ENCODE results near the gene OXER1. TPM values are rescaled to one million over a fixed set of nuclear protein-coding genes. Genes with fewer than 3 reads are reported as not detected.

OXER1 gene
- polyA plus RNA-seq, 2 of the 4 experiments (the other 2 are of a cell fraction), result not detected

GRCh38 chr2:42764901-42765300 lies 966 bp upstream of the OXER1 start:
- DNase-seq (ENCODE audit: low read depth in 1 of 2, low spot score in 1 of 2) (no peak), FAIRE-seq (no peak), ATAC-seq (no peak)
- Histone ChIP-seq H3K4me1 (no peaks in the 10 kb centered on the region), H3K9me3 (no peaks in the 10 kb centered on the region), H3K4me2 (no peak overlapping the region), H3K27ac (no peak overlapping the region), H3K4me3 (no peak overlapping the region)
- POLR2A ChIA-PET, result no interaction called here
- 76% methylated on average over 2 of the region's 2 CpGs for WGBS (ENCODE audit: missing lambda C conversion rate)
- CTCF ChIA-PET, result interaction anchor here (1.6 to 1.7 kb wide), 2 partner anchors 20 to 30 kb away, joined by 3 to 4 read pairs; no protein-coding TSS in a partner anchor
- TF ChIP-seq CHD4 (IDR thresholded peaks at IDR 0.05; ENCODE audit: borderline replicate concordance) (no peak), RARB (CRISPR knock-in tag; IDR thresholded peaks at IDR 0.05) (no peak), HOXA7 (CRISPR knock-in tag; IDR thresholded peaks at IDR 0.05) (no peak), MAX (IDR thresholded peaks at IDR 0.05) (no peak)

GRCh38 chr2:42762823-42763804 lies 821 bp downstream of the OXER1 start:
- H3K27ac ChIP-seq, result no peak overlapping the region
- no peak for FAIRE-seq
- no peak for ATAC-seq
- H3K4me3 ChIP-seq, result no peak overlapping the region
- POLR2A ChIA-PET, result no interaction called here
- TF ChIP-seq CHD2 (IDR thresholded peaks at IDR 0.05; ENCODE audit: low read length, partially characterized antibody) (no peak), GATA3 (IDR thresholded peaks at IDR 0.05; ENCODE audit: borderline replicate concordance) (no peak), PHF8 (IDR thresholded peaks at IDR 0.05; ENCODE audit: borderline replicate concordance, low read depth) (no peak), TP53 (CRISPR knock-in tag; IDR thresholded peaks at IDR 0.05) (no peak), HMGXB4 (CRISPR knock-in tag; IDR thresholded peaks at IDR 0.05; ENCODE audit: borderline replicate concordance) (no peak), JUN (IDR thresholded peaks at IDR 0.05) (no peak), NR3C1 (IDR thresholded peaks at IDR 0.05) (no peak), FOSB (CRISPR knock-in tag; IDR thresholded peaks at IDR 0.05) (no peak), KDM5A (IDR thresholded peaks at IDR 0.05) (no peak), FOXS1 (CRISPR knock-in tag; IDR thresholded peaks at IDR 0.05) (no peak), SREBF2 (IDR thresholded peaks at IDR 0.05) (no peak), RAD21 (conservative IDR thresholded peaks at IDR 0.05 in 1 of 2, IDR thresholded peaks at IDR 0.05 in 1 of 2) (no peak), ZNF302 (CRISPR knock-in tag; IDR thresholded peaks at IDR 0.05) (no peak), POLR2A (IDR thresholded peaks at IDR 0.05; ENCODE audit: low read length) (no peak), HDAC2 (IDR thresholded peaks at IDR 0.05) (no peak), MAFK (IDR thresholded peaks at IDR 0.05; ENCODE audit: partially characterized antibody) (no peak)
- CTCF ChIA-PET, result interaction anchor here (1.3 kb wide), 1 partner anchor 12 kb away, joined by 3 read pairs; no protein-coding TSS in a partner anchor
- no peak for DNase-seq (ENCODE audit: low read depth in 1 of 2, low spot score in 1 of 2)
- no peaks in the 10 kb centered on the region for H3K4me1 ChIP-seq
- 92% methylated on average over 45 of the region's 45 CpGs for WGBS (ENCODE audit: missing lambda C conversion rate)
- no peak overlapping the region for H3K4me2 ChIP-seq
- no peaks in the 10 kb centered on the region for H3K9me3 ChIP-seq

- WGBS (ENCODE audit: missing lambda C conversion rate), result 85% methylated on average over 5 of the region's 5 CpGs
- no peak overlapping the region for H3K4me2 ChIP-seq
- FAIRE-seq (no peak), DNase-seq (ENCODE audit: low read depth in 1 of 2, low spot score in 1 of 2) (no peak), ATAC-seq (no peak)
- no peak overlapping the region for H3K27ac ChIP-seq
- H3K9me3 ChIP-seq, result no peaks in the 10 kb centered on the region
- H3K4me1 ChIP-seq, result no peaks in the 10 kb centered on the region
- ChIA-PET POLR2A (no interaction called here), CTCF (no interaction called here)
- H3K4me3 ChIP-seq, result no peak overlapping the region
- no peak for TF ChIP-seq HES2 (IDR thresholded peaks at IDR 0.05)
- no peak for TF ChIP-seq KDM1A (IDR thresholded peaks at IDR 0.05; ENCODE audit: low read depth)
- no peak for TF ChIP-seq NFE2L2 (conservative IDR thresholded peaks at IDR 0.05; ENCODE audit: low read length)
- TF ChIP-seq FOSB (CRISPR knock-in tag; IDR thresholded peaks at IDR 0.05), result no peak
- TF ChIP-seq JUN (IDR thresholded peaks at IDR 0.05), result no peak
- TF ChIP-seq ZC3H11A (IDR thresholded peaks at IDR 0.05), result no peak
- no peak for TF ChIP-seq MAZ (IDR thresholded peaks at IDR 0.05; ENCODE audit: borderline replicate concordance, low read depth, low read length)
- no peak for TF ChIP-seq TP53 (CRISPR knock-in tag; IDR thresholded peaks at IDR 0.05)
- TF ChIP-seq HOXB5 (CRISPR knock-in tag; IDR thresholded peaks at IDR 0.05), result no peak
- TF ChIP-seq CEBPB (IDR thresholded peaks at IDR 0.05), result no peak
- no peak for TF ChIP-seq FOSL2 (IDR thresholded peaks at IDR 0.05)
- TF ChIP-seq FOSL2 (CRISPR knock-in tag; IDR thresholded peaks at IDR 0.05), result no peak
- TF ChIP-seq JUNB (IDR thresholded peaks at IDR 0.05), result no peak
- TF ChIP-seq RAD21 (conservative IDR thresholded peaks at IDR 0.05 in 1 of 2, IDR thresholded peaks at IDR 0.05 in 1 of 2), result no peak
- no peak for TF ChIP-seq POLR2A (IDR thresholded peaks at IDR 0.05; ENCODE audit: low read length)
- no peak for TF ChIP-seq HOXA7 (CRISPR knock-in tag; IDR thresholded peaks at IDR 0.05)
- no peak for TF ChIP-seq BHLHE40 (IDR thresholded peaks at IDR 0.05; ENCODE audit: low read depth, low read length)
- no peak for TF ChIP-seq EHF (CRISPR knock-in tag; IDR thresholded peaks at IDR 0.05)
- TF ChIP-seq RFX5 (IDR thresholded peaks at IDR 0.05), result no peak
- TF ChIP-seq NPAS2 (CRISPR knock-in tag; IDR thresholded peaks at IDR 0.05; ENCODE audit: borderline replicate concordance), result no peak
Observed at GRCh38 chr2:42762155-42762554, 1.8 kb downstream of the OXER1 start.
